ENCODE results near the gene DDX28.

Gene DDX28

DNA sequence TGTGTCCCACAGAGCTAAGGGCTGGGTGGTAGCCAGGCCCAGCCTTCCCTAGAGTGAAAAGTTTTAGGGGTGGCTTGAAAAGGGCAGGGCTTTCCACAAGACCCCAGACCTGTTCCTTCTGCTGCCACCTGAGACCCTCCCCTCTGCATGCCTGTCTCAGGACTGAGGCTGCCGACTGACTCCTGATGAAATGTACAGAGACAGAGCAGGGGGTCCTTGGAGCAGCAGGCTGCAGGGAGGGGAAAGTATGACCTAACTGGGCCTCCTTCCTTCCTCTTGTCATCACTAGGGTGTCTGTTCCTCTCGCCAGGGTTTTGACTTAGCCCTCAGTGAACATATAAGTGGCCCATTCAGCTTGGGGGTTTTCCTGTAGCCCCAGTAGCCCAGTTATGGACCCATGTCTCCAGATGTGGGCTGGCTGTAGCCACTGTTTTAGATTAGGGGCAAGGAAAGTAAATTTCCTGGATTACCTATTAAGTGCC lies 47.3 kb upstream of the DDX28 start:
- TF ChIP-seq, protein P1, sequence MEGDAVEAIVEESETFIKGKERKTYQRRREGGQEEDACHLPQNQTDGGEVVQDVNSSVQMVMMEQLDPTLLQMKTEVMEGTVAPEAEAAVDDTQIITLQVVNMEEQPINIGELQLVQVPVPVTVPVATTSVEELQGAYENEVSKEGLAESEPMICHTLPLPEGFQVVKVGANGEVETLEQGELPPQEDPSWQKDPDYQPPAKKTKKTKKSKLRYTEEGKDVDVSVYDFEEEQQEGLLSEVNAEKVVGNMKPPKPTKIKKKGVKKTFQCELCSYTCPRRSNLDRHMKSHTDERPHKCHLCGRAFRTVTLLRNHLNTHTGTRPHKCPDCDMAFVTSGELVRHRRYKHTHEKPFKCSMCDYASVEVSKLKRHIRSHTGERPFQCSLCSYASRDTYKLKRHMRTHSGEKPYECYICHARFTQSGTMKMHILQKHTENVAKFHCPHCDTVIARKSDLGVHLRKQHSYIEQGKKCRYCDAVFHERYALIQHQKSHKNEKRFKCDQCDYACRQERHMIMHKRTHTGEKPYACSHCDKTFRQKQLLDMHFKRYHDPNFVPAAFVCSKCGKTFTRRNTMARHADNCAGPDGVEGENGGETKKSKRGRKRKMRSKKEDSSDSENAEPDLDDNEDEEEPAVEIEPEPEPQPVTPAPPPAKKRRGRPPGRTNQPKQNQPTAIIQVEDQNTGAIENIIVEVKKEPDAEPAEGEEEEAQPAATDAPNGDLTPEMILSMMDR (IDR thresholded peaks at IDR 0.05; ENCODE audit: low read depth, low read length) = no peak
- H3K9me3 ChIP-seq (ENCODE audit: severe bottlenecking) = no peaks in the 10 kb centered on the region
- H3K4me3 ChIP-seq (ENCODE audit: low read depth, low read length) = no peak overlapping the region
- peaks cover 36% of the 10 kb centered on the region for H3K36me3 ChIP-seq
- peak overlapping the region; percentile 76 for H3K27ac ChIP-seq
- DNase-seq = no peak
- no peaks in the 10 kb centered on the region for H3K27me3 ChIP-seq (ENCODE audit: insufficient read depth, low read depth, severe bottlenecking)

GRCh38 chr16:68069511-68070248 lies 46.6 kb upstream of the DDX28 start:
- Histone ChIP-seq H3K4me3 (ENCODE audit: low read depth, low read length) (no peak overlapping the region), H3K27ac (peak overlapping the region; percentile 76), H3K36me3 (peaks cover 34% of the 10 kb centered on the region), H3K27me3 (ENCODE audit: insufficient read depth, low read depth, severe bottlenecking) (no peaks in the 10 kb centered on the region), H3K9me3 (ENCODE audit: severe bottlenecking) (no peaks in the 10 kb centered on the region)
- TF ChIP-seq, protein P1 (IDR thresholded peaks at IDR 0.05; ENCODE audit: low read depth, low read length) = peak; percentile 20; the same call in 1 of the 2 replicates
- DNase-seq = peak; percentile 86

DNA sequence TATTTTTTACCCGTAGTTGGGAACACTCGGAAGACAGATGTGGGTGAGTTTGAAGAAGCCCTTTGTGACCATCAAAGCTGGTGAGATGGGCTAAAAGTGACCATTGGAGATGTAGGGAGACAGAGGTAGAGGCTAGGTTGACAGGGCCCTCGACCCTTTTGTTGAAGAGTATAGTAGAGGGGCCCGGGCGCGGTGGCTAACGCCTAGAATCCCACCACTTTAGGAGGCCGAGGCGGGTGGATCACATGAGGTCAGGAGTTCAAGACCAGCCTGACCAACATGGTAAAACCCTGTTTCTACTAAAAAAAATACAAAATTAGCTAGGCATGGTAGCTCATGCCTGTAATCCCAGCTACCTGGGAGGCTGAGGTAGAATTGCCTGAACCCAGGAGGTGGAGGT lies 45.9 kb upstream of the DDX28 start:
- no peak overlapping the region for H3K4me3 ChIP-seq (ENCODE audit: low read depth, low read length)
- H3K27ac ChIP-seq = peak overlapping the region; percentile 76
- H3K27me3 ChIP-seq (ENCODE audit: insufficient read depth, low read depth, severe bottlenecking) = no peaks in the 10 kb centered on the region
- peaks cover 26% of the 10 kb centered on the region for H3K36me3 ChIP-seq
- TF ChIP-seq, protein P1 (IDR thresholded peaks at IDR 0.05; ENCODE audit: low read depth, low read length) = no peak
- H3K9me3 ChIP-seq (ENCODE audit: severe bottlenecking) = no peaks in the 10 kb centered on the region
- DNase-seq = no peak

GRCh38 chr16:68066763-68067162 lies 43.7 kb upstream of the DDX28 start:
- no peaks in the 10 kb centered on the region for H3K27me3 ChIP-seq (ENCODE audit: insufficient read depth, low read depth, severe bottlenecking)
- TF ChIP-seq, protein P1 (IDR thresholded peaks at IDR 0.05; ENCODE audit: low read depth, low read length) = no peak
- H3K36me3 ChIP-seq = peaks cover 14% of the 10 kb centered on the region
- H3K27ac ChIP-seq = no peak overlapping the region
- no peak overlapping the region for H3K4me3 ChIP-seq (ENCODE audit: low read depth, low read length)
- no peak for DNase-seq
- no peaks in the 10 kb centered on the region for H3K9me3 ChIP-seq (ENCODE audit: severe bottlenecking)

- DNase-seq = no peak
- peaks cover 5% of the 10 kb centered on the region for H3K36me3 ChIP-seq
- no peak overlapping the region for H3K27ac ChIP-seq
- no peaks in the 10 kb centered on the region for H3K27me3 ChIP-seq (ENCODE audit: insufficient read depth, low read depth, severe bottlenecking)
- TF ChIP-seq, protein P1 (IDR thresholded peaks at IDR 0.05; ENCODE audit: low read depth, low read length) = no peak
- no peak overlapping the region for H3K4me3 ChIP-seq (ENCODE audit: low read depth, low read length)
- no peaks in the 10 kb centered on the region for H3K9me3 ChIP-seq (ENCODE audit: severe bottlenecking)
Measured at GRCh38 chr16:68065716-68066305, 42.8 kb upstream of the DDX28 start.

All from WERI-Rb-1 (cell line).